NCI-H1417 (cell line): ENCODE results near the gene TMEM87B.

Experiments
- DNase-seq, 3 experiments: peaks; one replicate each; lab custom pipeline; 2025; lab: John Stamatoyannopoulos, UW

TMEM87B gene

GRCh38 chr2:112054847-112055729, at the start of gene TMEM87B:
Gene TMEM87B, plus strand, starts transcription at chr2:112055269. Its CDS starts 323 bp downstream, at chr2:112055592.
- peak; percentile 87 to 97 (median 94) for DNase-seq

GRCh38 chr2:112005406-112006075, 49.5 kb upstream of the TMEM87B start:
- DNase-seq = no peak

- DNase-seq = no peak
These were observed 49.0 kb upstream of the TMEM87B start for GRCh38 chr2:112006076-112006410.

GRCh38 chr2:112007493-112007892, 47.6 kb upstream of the TMEM87B start:
- no peak for DNase-seq

- no peak for DNase-seq
These were observed 46.1 kb upstream of the TMEM87B start for GRCh38 chr2:112008910-112009485.

GRCh38 chr2:112010751-112011150, 44.3 kb upstream of the TMEM87B start:
- DNase-seq = no peak

GRCh38 chr2:112012556-112012955, 42.5 kb upstream of the TMEM87B start:
- no peak for DNase-seq

GRCh38 chr2:112018846-112019245, 36.2 kb upstream of the TMEM87B start:
- DNase-seq = no peak

- no peak for DNase-seq
These were observed 35.5 kb upstream of the TMEM87B start for GRCh38 chr2:112019569-112019982.

- no peak for DNase-seq
These were observed 34.5 kb upstream of the TMEM87B start for GRCh38 chr2:112020561-112020960.

GRCh38 chr2:112021290-112021689, 33.8 kb upstream of the TMEM87B start:
- no peak for DNase-seq

GRCh38 chr2:112021781-112022231, 33.3 kb upstream of the TMEM87B start:
- peak in 1 of 3 experiments; percentile 9 for DNase-seq

- DNase-seq = no peak
These were observed 31.4 kb upstream of the TMEM87B start for GRCh38 chr2:112023707-112024106.

- DNase-seq = no peak
These were observed 30.8 kb upstream of the TMEM87B start for GRCh38 chr2:112024231-112024630.

GRCh38 chr2:112024896-112025491, 30.1 kb upstream of the TMEM87B start:
- DNase-seq = no peak

GRCh38 chr2:112026509-112026908, 28.6 kb upstream of the TMEM87B start:
- peak in 1 of 3 experiments; percentile 7 for DNase-seq

GRCh38 chr2:112027767-112028166, 27.3 kb upstream of the TMEM87B start:
- no peak for DNase-seq

GRCh38 chr2:112029164-112029563, 25.9 kb upstream of the TMEM87B start:
- DNase-seq = no peak

GRCh38 chr2:112031473-112032223, 23.4 kb upstream of the TMEM87B start:
- DNase-seq = peak; percentile 33 to 70 (median 55)

- DNase-seq = peak; percentile 33 to 70 (median 55)
These were observed 22.9 kb upstream of the TMEM87B start for GRCh38 chr2:112032224-112032586.

- no peak for DNase-seq
These were observed 22.2 kb upstream of the TMEM87B start for GRCh38 chr2:112032689-112033465.
